Measurements from ENCODE around the gene MYH7B.

DNA sequence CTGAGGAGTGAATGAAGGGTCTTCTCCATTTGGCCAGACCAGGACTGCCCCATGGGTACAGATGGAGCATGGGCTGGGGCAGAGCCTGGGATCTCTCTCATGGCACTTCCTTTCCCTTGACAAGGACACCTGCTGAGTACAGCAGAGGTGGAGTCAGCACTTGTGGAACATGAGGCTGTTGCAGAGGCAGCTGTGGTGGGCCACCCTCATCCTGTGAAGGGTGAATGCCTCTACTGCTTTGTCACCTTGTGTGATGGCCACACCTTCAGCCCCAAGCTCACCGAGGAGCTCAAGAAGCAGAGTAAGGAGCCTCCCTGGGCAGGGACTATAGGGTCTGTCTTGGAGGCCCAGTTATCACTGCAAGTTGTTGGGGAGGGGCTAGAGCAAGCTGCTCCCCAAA is 29.7 kb upstream of the MYH7B start:
- TF ChIP-seq, protein P1, sequence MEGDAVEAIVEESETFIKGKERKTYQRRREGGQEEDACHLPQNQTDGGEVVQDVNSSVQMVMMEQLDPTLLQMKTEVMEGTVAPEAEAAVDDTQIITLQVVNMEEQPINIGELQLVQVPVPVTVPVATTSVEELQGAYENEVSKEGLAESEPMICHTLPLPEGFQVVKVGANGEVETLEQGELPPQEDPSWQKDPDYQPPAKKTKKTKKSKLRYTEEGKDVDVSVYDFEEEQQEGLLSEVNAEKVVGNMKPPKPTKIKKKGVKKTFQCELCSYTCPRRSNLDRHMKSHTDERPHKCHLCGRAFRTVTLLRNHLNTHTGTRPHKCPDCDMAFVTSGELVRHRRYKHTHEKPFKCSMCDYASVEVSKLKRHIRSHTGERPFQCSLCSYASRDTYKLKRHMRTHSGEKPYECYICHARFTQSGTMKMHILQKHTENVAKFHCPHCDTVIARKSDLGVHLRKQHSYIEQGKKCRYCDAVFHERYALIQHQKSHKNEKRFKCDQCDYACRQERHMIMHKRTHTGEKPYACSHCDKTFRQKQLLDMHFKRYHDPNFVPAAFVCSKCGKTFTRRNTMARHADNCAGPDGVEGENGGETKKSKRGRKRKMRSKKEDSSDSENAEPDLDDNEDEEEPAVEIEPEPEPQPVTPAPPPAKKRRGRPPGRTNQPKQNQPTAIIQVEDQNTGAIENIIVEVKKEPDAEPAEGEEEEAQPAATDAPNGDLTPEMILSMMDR (conservative IDR thresholded peaks at IDR 0.05 in 1 of 2, IDR thresholded peaks at IDR 0.05 in 1 of 2; ENCODE audit: low read depth in 1 of 2, low read length in 2 of 2) = no peak
- no peak for TF ChIP-seq EZH2 (IDR thresholded peaks at IDR 0.05; ENCODE audit: low read length, missing control alignments)
